Vagina (tissue), 2 donors: ENCODE measurements around the gene PACS2. TPM values are rescaled to one million over a fixed set of nuclear protein-coding genes. Genes with fewer than 3 reads are reported as not detected.
"Not testable (repeated sequence)": the region's sequence is repeated elsewhere in the genome, so short reads cannot be mapped to it uniquely, and the experiment has no call there.

Experiments
- DNase-seq, 2 donors: peaks; one replicate each; pipeline ENCODE4 v3.0.0-alpha.2; 2017; ENCODE audit errors: extremely low spot score in 2 of 2
- H3K27ac ChIP-seq: fragments of 200-600 bp; sonication (generic); one replicate; pipeline ENCODE4 v1.5.1; 2019
- H3K27me3 ChIP-seq: fragments of 200-600 bp; sonication (generic); one replicate; pipeline ENCODE4 v1.5.1; 2019
- H3K36me3 ChIP-seq, 2 donors: fragments of 200-600 bp; sonication (generic); one replicate each; pipeline ENCODE4 v1.5.1; 2017 to 2019
- H3K4me1 ChIP-seq: fragments of 200-600 bp; sonication (generic); one replicate; pipeline ENCODE4 v1.5.1; 2019
- H3K4me3 ChIP-seq, 2 donors: fragments of 200-600 bp; sonication (generic); 1 replicate in 1 of 2; 2 replicates in 1 of 2; pipeline ENCODE4 v1.5.1; 2016 to 2019
- H3K9me3 ChIP-seq: fragments of 200-600 bp; sonication (generic); one replicate; pipeline ENCODE4 v1.5.1; 2019
- POLR2A ChIP-seq, 2 donors: fragments of 450-650 bp; IDR thresholded peaks; one replicate each; pipeline ENCODE4 v1.6.1; 2017; ENCODE audit warnings: antibody characterized with exemption in 2 of 2, mild to moderate bottlenecking in 2 of 2, moderate library complexity in 2 of 2
- POLR2AphosphoS5 ChIP-seq, 2 donors: sonication (generic); formaldehyde crosslinking; IDR thresholded peaks; one replicate each; pipeline ENCODE4 v1.9.0; 2017; ENCODE audit warnings: antibody characterized with exemption in 2 of 2, mild to moderate bottlenecking in 2 of 2, low read depth in 1 of 2; ENCODE audit not compliant: insufficient read depth in 1 of 2
- intact Hi-C: fragments of 100-400 bp; cut with DNase I; formaldehyde crosslinking; loops from one replicate; pipeline ENCODE4 v1.15.1; 2023
- total RNA-seq: library from RNA; depleted of rRNA; stranded (reverse); fragments of >200 nt; gene quantifications from one replicate; pipeline ENCODE4 v1.2.3, GENCODE V29; 2016
- TF ChIP-seq, protein P1 (sequence below), 3 experiments: fragments of 450-650 bp in 2 of 3; fragments of 200-600 bp in 1 of 3; sonication (generic) in 1 of 3; IDR thresholded peaks; one replicate each; pipeline ENCODE4 v1.5.1; 2017 to 2019; ENCODE audit warnings: antibody characterized with exemption in 3 of 3, mild to moderate bottlenecking in 2 of 3, moderate library complexity in 2 of 3

Gene PACS2
- total RNA-seq, 1 donor from 2014 or later: 64.8 TPM

DNA sequence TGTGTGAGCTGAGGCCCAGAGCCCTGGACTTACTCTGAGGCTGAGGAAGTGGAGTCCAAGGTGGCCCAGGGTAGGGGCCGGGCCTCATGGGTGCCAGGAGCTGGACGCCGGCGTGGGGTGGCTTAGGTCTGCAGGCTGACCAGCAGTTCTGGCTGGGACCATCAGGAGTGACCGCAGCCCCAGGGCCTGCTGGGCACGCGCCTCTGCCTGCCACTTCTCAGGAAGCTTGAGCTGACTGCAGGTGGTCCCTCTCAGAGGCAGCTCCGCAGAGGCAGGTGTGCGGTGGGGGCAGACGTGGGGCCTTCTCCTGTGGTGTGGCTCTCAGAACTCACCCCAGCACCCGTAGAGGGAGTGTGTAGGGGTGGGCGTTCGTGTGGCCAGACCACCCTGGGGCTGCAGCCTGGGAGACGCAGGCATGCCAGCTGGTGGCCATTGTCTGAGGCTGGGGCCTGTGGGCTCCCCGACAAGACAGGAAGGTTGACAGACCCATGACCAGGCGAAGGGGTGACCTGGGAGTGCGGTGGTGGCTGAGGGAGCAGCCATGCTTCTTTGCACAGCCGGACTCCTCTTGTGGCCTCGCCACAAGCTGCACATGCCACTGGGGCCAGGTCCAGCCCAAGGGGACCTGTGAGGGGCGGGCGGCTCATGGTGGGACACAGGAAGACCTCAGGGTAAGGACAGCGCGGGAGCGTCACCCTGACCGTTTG, 43.7 kb downstream of the PACS2 start:
- no peak for TF ChIP-seq POLR2AphosphoS5 (IDR thresholded peaks at IDR 0.05; ENCODE audit: insufficient read depth in 1 of 2, low read depth in 1 of 2)
- no peak for TF ChIP-seq POLR2A (IDR thresholded peaks at IDR 0.05)
- TF ChIP-seq, protein P1, sequence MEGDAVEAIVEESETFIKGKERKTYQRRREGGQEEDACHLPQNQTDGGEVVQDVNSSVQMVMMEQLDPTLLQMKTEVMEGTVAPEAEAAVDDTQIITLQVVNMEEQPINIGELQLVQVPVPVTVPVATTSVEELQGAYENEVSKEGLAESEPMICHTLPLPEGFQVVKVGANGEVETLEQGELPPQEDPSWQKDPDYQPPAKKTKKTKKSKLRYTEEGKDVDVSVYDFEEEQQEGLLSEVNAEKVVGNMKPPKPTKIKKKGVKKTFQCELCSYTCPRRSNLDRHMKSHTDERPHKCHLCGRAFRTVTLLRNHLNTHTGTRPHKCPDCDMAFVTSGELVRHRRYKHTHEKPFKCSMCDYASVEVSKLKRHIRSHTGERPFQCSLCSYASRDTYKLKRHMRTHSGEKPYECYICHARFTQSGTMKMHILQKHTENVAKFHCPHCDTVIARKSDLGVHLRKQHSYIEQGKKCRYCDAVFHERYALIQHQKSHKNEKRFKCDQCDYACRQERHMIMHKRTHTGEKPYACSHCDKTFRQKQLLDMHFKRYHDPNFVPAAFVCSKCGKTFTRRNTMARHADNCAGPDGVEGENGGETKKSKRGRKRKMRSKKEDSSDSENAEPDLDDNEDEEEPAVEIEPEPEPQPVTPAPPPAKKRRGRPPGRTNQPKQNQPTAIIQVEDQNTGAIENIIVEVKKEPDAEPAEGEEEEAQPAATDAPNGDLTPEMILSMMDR (IDR thresholded peaks at IDR 0.05): no peak
- DNase-seq: no peak
- intact Hi-C loops: no loop called here
- Histone ChIP-seq H3K36me3 (peaks cover 0 to 5% of the 10 kb centered on the region in 2 donors), H3K4me3 (no peak overlapping the region), H3K4me1 (no peaks in the 10 kb centered on the region), H3K27me3 (no peaks in the 10 kb centered on the region), H3K9me3 (no peaks in the 10 kb centered on the region), H3K27ac (no peak overlapping the region)

DNA sequence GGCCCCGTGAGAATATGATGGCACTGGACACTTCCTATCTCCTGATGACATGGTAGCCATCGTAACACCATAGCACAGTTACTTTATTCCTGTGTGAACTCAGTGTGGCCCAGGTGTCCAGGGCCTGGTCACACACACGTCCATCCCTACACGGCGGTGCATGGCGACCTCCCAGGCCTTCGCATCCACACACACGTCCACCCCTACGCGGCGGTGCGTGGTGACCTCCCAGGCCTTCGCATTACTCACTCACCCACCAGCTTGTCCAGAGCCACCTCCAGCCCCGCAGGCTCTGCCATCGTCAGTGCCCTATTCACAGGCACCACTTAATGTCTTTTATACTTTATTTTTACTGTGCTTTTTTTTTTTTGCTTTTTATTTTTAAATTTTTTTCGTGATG, 44.4 kb downstream of the PACS2 start:
- Histone ChIP-seq H3K4me3 (no peak overlapping the region), H3K9me3 (no peaks in the 10 kb centered on the region), H3K36me3 (peaks cover 0 to 5% of the 10 kb centered on the region in 2 donors), H3K27ac (no peak overlapping the region), H3K27me3 (no peaks in the 10 kb centered on the region), H3K4me1 (no peaks in the 10 kb centered on the region)
- intact Hi-C loops: no loop called here
- TF ChIP-seq POLR2A (IDR thresholded peaks at IDR 0.05): no peak
- no peak for TF ChIP-seq POLR2AphosphoS5 (IDR thresholded peaks at IDR 0.05; ENCODE audit: insufficient read depth in 1 of 2, low read depth in 1 of 2)
- TF ChIP-seq, protein P1 (IDR thresholded peaks at IDR 0.05): no peak
- DNase-seq: no peak

DNA sequence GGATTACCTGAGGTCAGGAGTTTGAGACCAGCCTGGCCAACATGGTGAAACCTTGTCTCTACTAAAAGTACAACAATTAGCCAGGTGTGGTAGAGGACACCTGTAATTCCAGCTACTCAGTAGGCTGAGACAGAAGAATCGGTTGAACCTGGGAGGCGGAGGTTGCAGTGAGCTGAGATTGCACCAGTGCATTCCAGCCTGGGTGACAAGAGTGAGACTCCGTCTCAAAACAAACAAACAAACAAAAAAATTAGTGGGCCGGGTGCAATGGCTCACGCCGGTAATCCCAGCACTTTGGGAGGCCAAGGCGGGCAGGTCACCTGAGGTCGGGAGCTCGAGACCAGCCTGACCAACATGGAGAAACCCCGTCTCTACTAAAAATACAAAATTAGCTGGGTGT, 46.9 kb downstream of the PACS2 start:
- H3K9me3 ChIP-seq, H3K4me3 ChIP-seq, H3K36me3 ChIP-seq, intact Hi-C loops, DNase-seq, H3K27ac ChIP-seq, H3K4me1 ChIP-seq, H3K27me3 ChIP-seq: not testable (repeated sequence)

DNA sequence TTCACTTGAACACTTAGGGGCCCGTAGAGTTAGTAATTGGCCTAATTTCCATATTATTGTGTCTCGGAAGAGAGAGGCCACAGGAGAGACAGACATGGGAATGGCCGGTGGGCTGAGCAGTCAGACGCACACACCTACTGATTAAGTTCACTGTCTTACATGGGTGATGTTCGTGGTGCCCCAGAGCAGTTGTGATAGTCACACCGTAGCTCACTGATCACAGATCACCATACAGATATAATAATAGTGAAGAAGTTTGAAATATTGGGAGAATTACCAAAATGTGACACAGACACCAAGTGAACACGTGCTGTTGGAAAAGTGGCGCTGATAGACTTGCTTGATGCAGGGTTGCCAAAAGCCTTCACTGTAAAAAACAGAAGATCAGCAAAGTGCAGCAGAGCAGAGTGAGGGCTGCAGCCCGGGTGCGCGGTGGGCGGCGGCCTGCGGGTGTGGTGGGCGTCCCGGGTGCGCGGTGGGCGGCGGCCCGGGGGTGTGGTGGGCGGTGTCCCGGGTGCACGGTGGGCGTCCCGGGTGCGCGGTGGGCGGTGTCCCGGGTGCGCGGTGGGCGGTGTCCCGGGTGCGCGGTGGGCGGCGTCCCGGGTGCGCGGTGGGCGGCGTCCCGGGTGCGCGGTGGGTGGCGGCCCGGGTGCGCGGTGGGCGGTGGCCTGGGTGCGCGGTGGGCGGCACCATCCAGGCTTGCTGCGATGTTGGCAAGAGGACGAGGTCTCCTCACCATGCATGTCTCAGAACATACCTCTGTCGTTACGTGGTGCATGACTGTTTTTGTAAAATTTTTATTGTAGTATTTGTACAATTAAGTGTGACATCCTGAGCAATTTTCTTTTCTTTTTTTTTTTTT, 49.5 kb downstream of the PACS2 start:
- Histone ChIP-seq H3K27me3 (no peaks in the 10 kb centered on the region), H3K4me3 (peak overlapping the region; percentile 16 to 44), H3K4me1 (peaks cover 5% of the 10 kb centered on the region), H3K9me3 (no peaks in the 10 kb centered on the region), H3K27ac (no peak overlapping the region), H3K36me3 (peaks cover 0 to 10% of the 10 kb centered on the region in 2 donors)
- intact Hi-C loops: no loop called here
- TF ChIP-seq POLR2A (IDR thresholded peaks at IDR 0.05): no peak
- TF ChIP-seq, protein P1 (IDR thresholded peaks at IDR 0.05): no peak
- DNase-seq: no peak

DNA sequence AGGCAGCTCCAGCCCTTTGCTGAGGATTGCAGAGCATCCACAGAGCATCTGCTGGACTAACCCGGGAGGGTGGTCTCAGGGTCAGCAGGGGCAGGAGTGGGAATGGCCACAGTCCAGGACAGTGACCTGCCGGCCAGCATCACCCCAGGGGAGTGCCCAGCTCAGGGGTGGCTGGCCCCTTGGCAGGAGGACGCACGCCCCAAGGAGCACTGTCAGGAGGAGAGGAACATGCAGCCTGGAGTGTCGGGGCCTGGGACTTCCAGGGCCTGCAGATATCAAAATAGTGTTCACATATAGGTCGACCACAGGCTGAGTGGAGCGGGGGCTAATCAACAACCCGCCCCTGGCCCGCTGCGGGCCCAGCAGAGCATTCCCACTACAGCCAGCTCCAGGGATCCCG, 50.6 kb downstream of the PACS2 start:
- H3K27ac ChIP-seq: no peak overlapping the region
- peaks cover 0 to 20% of the 10 kb centered on the region in 2 donors for H3K36me3 ChIP-seq
- intact Hi-C loops: no loop called here
- H3K9me3 ChIP-seq: no peaks in the 10 kb centered on the region
- TF ChIP-seq POLR2A (IDR thresholded peaks at IDR 0.05) (no peak), POLR2AphosphoS5 (IDR thresholded peaks at IDR 0.05; ENCODE audit: insufficient read depth in 1 of 2, low read depth in 1 of 2) (no peak)
- TF ChIP-seq, protein P1 (IDR thresholded peaks at IDR 0.05): no peak
- no peak for DNase-seq
- peaks cover 5% of the 10 kb centered on the region for H3K4me1 ChIP-seq
- H3K4me3 ChIP-seq: no peak overlapping the region
- H3K27me3 ChIP-seq: no peaks in the 10 kb centered on the region
